ENCODE measurements around the gene ARHGEF5.

The ARHGEF5 gene

GRCh38 chr7:144379776-144380384, 24.7 kb downstream of the ARHGEF5 start:
- no peak for DNase-seq (ENCODE audit: low read depth in 2 of 3, low spot score in 1 of 3)

DNA sequence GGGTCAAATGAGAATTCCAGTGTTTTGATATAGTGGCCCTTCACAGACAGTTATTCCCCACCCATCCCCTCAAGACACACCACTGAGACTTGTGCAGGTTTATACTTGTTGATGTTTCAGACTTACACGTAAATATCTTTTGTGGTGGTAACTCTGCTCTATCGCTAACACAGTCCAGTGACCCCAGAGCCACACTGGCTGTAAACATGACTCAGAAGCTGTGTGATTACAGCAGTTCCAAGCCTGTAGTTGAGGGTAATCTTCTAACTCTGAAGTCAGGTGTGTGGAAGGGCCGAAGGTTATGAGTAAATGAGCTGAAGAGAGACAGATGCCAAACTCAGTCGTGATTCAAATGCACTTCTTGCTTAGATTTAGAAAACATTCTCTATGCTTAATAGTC, 28.9 kb downstream of the ARHGEF5 start:
- no peak for DNase-seq (ENCODE audit: low read depth in 2 of 3, low spot score in 1 of 3)

- DNase-seq (ENCODE audit: low read depth in 2 of 3, low spot score in 1 of 3) = peak; percentile 31 to 38 (median 37)
These were observed 29.5 kb downstream of the ARHGEF5 start for GRCh38 chr7:144384555-144385245.

DNA sequence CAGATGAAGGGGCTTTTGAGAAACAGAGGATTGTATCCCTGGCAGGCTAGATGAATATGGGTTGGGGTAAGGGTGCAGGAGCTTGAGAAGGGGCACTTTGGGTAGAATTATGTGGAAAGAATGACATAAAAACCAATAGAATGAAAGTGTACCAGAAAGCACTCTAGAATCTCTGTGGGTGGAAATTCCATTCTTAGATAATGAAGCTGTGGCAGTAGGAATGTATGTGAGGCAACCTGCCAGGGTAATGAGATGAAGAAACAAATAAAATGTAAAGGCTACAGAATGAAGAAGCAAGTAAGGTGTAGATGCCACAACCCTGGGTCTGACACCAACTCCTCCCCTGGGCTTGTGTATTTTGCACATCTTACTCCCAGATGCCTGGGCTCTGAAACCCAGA, 31.5 kb downstream of the ARHGEF5 start:
- DNase-seq (ENCODE audit: low read depth in 2 of 3, low spot score in 1 of 3) = no peak

DNA sequence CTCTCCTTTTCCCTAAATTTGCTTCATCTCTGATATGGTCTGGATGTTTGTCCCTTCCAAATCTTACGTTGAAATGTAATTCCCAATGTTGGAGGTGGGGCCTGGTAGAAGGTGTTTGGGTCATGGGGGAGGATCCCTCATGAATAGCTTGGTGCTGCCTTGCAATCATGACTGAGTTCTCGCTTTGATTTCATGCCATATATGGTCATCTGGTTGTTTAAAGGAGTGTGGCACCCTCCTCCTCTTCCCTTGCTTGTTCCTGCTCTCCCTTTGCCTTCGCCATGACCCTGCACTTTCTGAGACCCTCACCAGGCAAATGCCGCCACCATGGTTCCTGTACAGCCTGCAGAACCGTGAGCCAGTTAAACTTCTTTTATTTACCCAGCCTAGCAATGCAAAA, 33.7 kb downstream of the ARHGEF5 start:
- no peak for DNase-seq (ENCODE audit: low read depth in 2 of 3, low spot score in 1 of 3)

DNA sequence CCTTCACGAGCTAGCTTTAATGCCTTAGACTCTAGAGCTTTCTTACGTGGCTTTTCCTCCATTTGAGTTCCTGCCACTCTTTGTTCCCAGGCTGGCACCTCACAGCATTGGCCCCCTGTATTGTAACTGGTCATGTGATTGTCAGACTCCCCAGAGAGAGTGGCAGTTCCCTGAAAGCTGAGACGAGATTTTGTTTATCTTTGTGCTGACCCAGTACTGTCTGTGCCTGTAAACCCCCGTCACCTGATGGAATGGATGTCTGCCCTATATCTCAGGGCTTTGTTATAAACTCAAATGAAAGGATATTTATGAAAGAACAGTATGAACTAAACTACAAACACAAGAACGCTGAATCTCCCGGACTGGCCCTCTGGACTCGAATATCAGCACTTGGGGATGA, 35.3 kb downstream of the ARHGEF5 start:
- DNase-seq (ENCODE audit: low read depth in 2 of 3, low spot score in 1 of 3) = no peak

- DNase-seq (ENCODE audit: low read depth in 2 of 3, low spot score in 1 of 3) = no peak
These were observed 35.8 kb downstream of the ARHGEF5 start for GRCh38 chr7:144391014-144391413.

DNA sequence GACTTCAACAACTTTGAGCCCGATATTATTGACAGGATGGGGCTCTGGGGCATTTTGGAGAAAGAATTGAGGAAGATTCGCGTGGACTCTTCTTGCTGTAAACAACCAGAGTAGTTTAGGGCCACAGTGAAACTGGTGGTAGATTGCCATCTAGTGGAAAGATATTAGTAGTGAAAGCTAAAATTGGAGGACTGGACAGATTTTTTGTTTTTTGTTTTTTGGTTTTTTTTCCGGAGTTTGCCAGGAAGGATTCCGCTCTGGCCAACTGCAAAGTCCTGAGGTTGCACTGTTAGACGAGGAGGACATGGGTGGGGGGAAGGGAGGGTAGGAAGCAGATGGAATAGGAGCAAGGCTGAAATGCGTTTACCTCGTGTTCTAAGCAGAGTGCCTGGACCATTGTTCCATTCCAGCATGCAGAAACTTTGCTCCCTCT, 36.6 kb downstream of the ARHGEF5 start:
- peak in 1 of 3 donors; percentile 14 for DNase-seq (ENCODE audit: low read depth in 2 of 3, low spot score in 1 of 3)

DNA sequence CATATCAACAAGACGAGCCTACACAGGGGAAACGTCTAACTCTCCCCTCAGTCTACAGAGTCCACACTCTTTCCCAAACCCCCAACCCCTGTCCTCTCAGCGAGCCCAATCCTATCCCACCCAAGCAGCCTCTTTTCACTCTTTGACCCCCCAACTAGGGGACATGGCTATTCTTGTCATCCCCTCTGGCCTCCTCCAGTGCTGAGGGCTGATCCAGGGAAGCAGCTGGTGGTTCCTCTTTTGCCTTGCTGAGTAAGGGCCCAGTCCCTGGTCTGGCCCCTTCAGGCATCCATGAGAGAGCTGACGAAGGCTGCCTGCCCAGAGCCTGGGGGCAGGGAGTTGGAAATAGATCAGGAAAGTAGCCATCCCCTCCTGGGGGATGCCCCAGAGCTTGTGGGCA, 41.9 kb downstream of the ARHGEF5 start:
- DNase-seq (ENCODE audit: low read depth in 2 of 3, low spot score in 1 of 3) = no peak

- DNase-seq (ENCODE audit: low read depth in 2 of 3, low spot score in 1 of 3) = no peak
These were observed 43.1 kb downstream of the ARHGEF5 start for GRCh38 chr7:144398291-144398690.

- no peak for DNase-seq (ENCODE audit: low read depth in 2 of 3, low spot score in 1 of 3)
These were observed 43.7 kb downstream of the ARHGEF5 start for GRCh38 chr7:144398911-144399310.

DNA sequence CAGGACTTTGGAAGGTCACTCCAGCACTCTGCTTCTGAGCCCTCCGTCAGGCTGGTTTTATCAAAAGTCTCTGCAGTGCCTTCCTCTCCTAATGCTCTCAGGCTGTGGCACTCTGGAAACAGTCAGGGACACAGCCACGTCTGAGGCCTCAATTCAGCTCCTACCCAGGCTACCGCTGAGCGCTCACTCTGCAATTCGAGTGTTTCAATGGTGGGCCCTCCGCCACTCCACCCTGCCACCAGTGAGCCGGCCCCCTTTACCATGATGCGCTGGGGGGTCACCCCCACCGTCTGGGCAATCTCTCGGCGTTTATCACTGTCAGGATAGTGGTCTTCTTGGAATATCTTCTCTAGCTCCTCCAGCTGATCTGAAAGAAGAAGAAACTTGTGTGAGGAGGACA, 44.7 kb downstream of the ARHGEF5 start:
- DNase-seq (ENCODE audit: low read depth in 2 of 3, low spot score in 1 of 3) = no peak

- no peak for DNase-seq (ENCODE audit: low read depth in 2 of 3, low spot score in 1 of 3)
These were observed 46.3 kb downstream of the ARHGEF5 start for GRCh38 chr7:144401490-144401889.

DNA sequence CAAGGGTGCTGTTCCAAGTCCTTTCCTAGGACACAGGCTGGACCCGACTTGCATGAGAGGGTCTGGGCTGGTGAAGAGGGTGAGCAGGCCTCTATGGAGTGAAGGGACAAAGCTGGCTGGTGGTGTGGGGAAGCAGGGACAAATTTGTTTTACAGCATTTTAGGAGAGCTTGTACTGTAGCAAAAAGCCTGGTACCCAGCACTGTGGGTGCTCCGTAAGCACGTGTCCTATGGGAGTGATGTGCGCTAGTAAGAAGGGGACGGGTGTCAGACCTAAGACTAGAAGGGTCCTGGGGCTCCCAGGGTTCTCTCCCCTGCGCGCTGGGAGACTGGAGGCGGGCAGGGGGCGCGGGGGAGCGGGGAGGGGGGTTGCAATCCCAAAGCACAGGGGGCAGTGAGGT, 47.9 kb downstream of the ARHGEF5 start:
- DNase-seq (ENCODE audit: low read depth in 2 of 3, low spot score in 1 of 3) = no peak

DNA sequence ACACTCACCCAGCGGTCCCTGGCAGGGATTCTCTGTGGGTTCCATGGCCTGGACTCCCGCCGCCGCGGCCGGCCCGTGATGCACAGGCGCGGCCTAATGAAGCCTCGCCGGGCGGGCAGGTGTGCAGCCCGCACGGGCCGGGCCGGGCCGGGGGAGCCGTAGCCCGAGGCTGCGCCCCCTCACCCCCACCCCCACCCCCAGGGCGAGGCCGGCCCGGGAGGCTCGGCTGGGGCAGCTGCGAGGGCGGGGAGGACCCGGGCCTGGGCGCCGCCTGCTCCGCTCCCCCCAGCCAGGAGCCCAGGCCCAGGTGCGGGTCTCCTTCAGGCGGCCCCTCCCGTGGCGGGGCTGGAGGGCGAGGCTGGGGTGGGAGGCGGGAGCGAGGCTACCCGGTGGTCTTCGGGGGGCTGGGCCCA, 48.5 kb downstream of the ARHGEF5 start, which contains the start of gene NOBOX:
Gene NOBOX, minus strand, starts transcription at position 45 of the 413 bp plus-strand sequence.
- DNase-seq (ENCODE audit: low read depth in 2 of 3, low spot score in 1 of 3) = no peak

DNA sequence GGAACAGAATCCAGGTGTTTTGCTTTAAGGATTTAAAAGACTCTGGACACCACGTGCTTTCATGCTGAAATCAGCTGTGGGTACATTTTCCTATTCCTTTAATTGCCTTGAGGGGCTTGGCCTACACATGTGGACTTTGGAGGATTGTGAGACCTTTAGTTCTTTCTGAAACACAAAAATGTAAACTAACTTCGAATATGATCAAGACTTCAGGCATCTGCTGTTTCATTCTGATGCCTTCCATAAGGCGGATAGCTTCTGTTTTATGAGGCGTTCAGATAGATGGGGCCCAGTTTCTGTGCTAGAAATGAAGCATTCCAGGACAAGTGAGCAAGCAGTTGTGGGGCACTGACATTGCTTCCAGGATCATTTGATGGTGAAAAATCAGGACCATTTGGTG, 49.7 kb downstream of the ARHGEF5 start:
- DNase-seq (ENCODE audit: low read depth in 2 of 3, low spot score in 1 of 3) = no peak

DNA sequence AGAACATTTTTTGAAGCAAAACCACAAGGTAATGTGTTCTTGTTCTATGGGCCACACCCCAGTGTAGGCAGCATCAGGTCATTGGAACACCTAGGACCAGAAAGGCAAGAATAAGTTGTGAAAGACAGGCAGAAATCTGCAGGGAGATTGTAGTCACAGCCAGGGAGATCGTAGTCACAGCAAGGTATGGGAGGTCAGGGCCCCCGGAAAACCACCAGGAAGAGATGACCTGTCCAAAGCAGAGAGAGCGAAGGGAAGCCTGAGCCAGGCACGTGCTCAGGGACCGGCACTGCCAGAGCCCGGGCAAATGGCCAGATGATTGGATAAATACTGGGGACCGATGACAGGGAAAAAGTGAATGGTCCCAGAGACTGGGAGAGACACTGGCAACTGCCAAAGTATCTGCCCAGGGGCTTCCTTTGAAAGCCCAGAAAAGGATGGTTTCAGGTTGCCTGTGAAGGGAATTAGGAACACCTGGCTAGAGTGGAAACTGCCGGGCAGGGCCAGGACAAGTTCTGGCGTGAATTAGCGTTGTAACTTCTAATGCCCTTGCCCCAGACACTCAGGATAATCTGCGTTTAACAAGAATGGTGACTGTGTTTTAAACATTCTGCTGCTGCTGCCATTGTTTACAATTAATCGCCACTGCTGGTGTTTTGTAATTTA, 52.2 kb downstream of the ARHGEF5 start:
- DNase-seq (ENCODE audit: low read depth in 2 of 3, low spot score in 1 of 3) = no peak

- no peak for DNase-seq (ENCODE audit: low read depth in 2 of 3, low spot score in 1 of 3)
These were observed 52.9 kb downstream of the ARHGEF5 start for GRCh38 chr7:144408121-144408520.

GRCh38 chr7:144410441-144410840, 55.2 kb downstream of the ARHGEF5 start:
- no peak for DNase-seq (ENCODE audit: low read depth in 2 of 3, low spot score in 1 of 3)

- DNase-seq (ENCODE audit: low read depth in 2 of 3, low spot score in 1 of 3) = no peak
These were observed 59.6 kb downstream of the ARHGEF5 start for GRCh38 chr7:144414815-144415214.

GRCh38 chr7:144415858-144416257, 60.7 kb downstream of the ARHGEF5 start:
- no peak for DNase-seq (ENCODE audit: low read depth in 2 of 3, low spot score in 1 of 3)

GRCh38 chr7:144416341-144416740, 61.1 kb downstream of the ARHGEF5 start:
- no peak for DNase-seq (ENCODE audit: low read depth in 2 of 3, low spot score in 1 of 3)

All from stimulated activated CD4-positive, alpha-beta T cell treated with anti-CD3 and anti-CD28 coated beads, Interleukin-12 subunit alpha, Interleukin-12 subunit beta, amount 100 ng/mL, for 48 hours (primary cell).